NCI-H1694 treated with DMSO at 0.1 percent for 48 hours (cell line): Measurements from ENCODE around the gene NCAN.
"Not testable (repeated sequence)": the region's sequence is repeated elsewhere in the genome, so short reads cannot be mapped to it uniquely, and the experiment has no call there.

Source experiments
- DNase-seq: peaks from one replicate; lab custom pipeline; 2025; lab: John Stamatoyannopoulos, UW

Gene NCAN

DNA sequence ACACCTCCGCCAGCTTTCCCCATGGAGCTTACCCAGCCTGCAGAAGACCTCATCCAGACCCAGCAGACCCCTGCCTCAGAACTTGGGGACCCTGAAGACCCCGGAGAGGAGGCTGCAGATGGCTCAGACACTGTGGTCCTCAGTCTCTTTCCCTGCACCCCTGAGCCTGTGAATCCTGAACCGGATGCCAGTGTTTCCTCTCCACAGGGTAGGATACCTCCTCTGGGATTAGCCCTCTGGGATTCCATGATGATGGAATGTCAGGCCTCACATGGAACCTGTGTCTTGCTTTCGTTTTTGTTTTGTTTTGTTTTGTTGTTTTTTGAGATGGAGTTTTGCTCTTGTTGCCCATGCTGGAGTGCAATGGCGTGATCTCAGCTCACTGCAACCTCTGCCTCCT is 17.8 kb upstream of the NCAN start:
- no peak for DNase-seq

DNA sequence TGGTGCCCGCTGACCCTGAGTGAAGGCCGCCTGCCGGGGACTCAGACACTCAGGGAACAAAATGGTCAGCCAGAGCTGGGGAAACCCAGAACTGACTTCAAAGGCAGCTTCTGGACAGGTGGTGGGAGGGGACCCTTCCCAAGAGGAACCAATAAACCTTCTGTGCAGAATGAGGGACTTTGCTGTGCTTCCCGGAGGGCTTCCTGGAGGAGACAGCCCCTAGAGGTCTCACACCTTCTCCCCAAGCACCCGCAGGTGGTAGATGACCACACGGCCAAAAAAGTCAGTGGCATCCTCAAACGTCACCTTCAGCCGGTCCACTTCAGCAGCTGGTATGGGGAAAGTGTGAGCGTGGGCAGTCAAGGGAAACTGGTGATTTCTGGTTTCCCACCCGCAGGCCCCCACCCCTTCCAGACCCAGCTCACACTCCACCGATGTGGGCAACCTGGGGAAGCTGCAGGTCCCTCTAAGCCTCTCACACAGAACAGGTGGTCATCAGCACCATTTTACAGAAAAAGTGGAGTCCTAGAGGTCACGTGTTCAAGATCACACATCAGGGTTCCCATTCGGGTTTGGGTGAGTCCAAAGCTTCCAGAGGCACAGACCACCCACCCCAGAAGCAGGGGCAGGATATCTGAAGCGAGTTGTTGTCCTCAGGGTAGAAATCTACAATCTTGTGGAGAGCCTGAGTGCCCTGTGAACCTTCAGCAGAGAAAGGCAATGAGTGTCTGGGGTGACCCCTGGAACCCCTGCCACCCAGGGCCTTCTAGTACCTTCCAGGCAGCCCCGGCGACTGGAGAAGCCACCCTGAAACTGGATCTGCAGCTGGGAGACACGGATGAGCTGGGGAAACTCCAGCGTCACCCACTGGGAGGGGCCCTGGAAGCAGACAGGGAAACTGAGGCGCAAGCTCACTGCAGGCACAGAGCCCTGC is 9.8 kb upstream of the NCAN start:
- DNase-seq: no peak

DNA sequence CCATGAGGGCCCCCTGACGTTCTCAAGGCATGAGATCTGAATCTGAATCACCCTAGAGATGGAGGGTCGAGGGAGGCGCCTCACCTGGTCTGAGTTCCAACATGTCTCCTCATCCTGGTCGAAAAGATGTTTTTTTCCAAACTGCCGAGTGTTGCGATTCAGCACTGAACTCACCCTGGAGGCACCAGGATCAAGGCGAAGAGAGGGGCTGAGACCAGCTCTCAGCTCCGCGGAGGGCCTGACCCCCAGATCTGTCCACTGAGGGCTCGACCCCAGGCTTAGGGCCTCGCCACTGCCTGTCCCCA is 9.1 kb upstream of the NCAN start:
- no peak for DNase-seq

DNA sequence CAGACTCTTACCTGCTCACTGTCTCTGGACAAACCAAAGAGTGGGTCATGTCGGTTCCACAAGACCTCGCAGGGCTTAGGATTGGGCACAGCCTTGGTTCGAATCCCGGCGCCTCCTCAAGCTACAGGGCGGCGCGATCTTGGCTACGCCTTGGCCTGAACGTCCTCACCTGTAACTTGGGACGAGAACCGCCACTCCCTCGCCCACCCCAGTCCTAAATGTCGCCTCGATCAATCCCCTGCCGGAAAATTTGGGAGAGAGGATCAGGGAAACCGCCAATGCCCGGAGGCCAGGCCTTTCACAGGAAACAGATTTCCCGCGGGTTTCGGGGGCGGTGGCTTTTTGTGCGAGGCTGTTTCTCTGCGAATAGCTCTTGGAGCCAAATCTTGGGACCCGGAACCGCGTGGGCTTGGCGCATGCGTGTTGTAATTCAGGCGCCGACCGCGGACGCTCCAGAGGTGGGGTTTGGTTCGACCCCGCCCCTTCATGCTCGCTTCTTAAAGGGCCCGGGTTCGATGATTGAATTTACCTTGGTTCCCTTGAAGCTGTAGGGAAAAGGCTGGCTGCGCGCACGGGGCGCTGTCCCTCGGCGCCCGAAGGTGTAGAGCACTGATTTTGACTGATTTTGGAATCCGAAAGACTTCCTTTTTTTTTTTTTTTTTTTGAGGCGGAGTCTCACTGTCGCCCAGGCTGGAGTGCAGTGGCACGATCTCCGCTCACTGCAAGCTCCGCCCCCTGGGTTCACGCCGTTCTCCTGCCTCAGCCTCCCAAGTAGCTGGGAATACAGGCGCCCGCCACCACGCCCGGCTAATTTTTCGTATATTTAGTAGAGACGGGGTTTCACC is 8.5 kb upstream of the NCAN start, which contains the start of gene NR2C2AP:
Gene NR2C2AP (minus strand): TSS at position 403 of the 845 bp plus-strand sequence. CDS start 354 bp downstream, at position 49.
- DNase-seq: peak; percentile 92

- DNase-seq: no peak
Measured at GRCh38 chr19:19204181-19204580, 7.6 kb upstream of the NCAN start.

GRCh38 chr19:19205416-19206410 is 6.0 kb upstream of the NCAN start:
- no peak for DNase-seq

DNA sequence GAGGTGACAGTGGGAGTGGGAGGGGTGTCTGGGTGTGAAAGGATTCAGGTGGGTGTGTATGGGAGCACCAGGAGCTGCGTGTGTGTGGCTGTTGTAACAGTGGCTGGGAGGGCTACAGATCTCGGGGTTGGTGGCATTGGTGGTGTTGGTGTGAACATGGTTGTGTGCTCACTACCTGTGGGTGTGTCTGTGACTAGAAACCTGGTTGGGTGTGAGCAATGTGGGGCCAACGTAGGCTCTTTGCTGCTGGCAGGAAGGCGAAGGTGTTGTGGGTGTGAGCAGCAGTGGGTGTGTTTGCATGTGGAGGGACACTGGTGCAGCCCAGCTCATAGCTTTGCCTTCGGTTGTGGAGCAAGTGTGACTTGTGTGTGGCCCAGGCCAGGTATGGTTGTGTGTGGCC is 4.8 kb upstream of the NCAN start:
- DNase-seq: no peak

DNA sequence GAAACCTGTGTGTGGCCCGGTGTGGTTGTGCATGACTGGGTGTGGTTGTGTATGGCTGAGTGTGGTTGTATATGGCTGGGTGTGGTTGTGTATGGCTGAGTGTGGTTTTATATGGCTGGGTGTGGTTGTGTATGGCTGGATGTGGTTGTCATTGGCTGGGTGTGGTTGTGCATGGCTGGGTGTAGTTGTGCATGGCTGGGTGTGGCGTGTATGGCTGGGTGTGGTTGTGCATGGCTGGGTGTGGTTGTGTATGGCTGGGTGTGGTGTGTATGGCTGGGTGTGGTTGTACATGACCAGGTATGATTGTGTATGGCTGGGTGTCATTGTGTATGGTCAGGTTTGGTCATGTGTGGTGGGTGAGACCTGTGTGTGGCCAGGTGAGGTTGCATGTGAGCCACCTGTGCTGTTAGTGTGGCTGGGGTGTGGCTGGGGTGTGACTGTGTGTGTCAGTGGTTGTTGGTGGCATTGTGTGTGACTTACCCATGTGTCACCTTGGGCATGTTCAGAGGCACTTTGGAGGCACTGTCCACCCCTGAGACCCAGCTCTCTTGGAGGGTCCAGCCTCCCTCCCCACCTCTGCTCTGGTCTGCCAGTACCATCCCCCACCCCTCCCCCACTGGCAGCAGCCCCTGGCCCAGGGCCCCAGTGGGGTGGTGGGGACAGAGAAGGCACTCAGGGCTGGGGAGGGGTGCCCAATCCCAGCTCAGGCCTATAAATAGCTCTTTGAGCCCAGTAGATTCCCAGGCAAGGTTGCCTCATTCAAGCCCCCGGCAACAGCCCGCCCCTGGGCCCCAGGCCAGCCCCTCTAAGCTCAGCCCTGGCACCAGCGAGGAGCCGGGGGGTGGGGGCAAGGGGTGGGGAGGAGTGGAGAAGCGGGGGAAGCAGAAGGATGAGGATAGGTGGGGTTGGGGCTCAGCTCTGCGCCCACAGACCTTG is 3.9 kb upstream of the NCAN start:
- DNase-seq: no peak

GRCh38 chr19:19209372-19209771 is 2.4 kb upstream of the NCAN start:
- peak; percentile 12 for DNase-seq

- DNase-seq: no peak
Measured at GRCh38 chr19:19212916-19213315, 1.2 kb downstream of the NCAN start.

- DNase-seq: no peak
Measured at GRCh38 chr19:19213426-19214158, 1.8 kb downstream of the NCAN start.

DNA sequence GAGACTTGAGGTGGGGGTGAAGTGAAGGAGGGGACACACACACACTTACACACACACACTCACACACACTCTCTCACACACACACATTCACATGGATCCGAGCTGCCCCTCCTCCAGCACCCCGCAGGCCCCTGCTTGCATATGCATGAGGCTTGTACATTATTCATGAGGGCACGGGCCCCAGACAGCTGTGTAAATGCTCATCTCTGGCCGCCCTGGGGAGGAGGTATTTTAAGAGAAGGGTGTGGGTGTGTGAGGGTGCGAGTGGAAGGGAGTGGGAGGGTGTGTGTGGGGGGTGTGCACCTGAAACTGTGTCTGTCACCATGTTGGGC is 2.4 kb downstream of the NCAN start:
- no peak for DNase-seq

DNA sequence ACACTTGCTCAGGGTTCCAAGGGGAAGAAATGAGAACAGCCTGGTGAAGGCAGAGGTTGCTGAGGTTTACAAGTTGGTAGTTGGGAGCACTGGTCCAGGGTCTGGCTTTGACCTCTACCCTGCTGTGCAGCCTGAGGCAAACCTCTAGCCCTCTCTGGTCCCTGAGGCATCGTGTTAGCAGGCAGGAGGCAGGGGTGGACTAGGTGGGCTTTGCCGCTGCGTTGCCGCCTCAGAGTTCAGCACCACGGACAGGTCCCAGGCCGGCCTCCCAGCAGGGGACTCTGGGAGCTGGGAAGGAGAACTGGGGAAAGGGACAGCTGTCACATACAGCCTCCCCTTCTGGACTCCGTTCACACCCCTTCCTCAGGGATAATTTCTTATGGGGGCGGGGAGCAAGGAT is 3.1 kb downstream of the NCAN start:
- no peak for DNase-seq

- DNase-seq: no peak
Measured at GRCh38 chr19:19215792-19216191, 4.0 kb downstream of the NCAN start.

DNA sequence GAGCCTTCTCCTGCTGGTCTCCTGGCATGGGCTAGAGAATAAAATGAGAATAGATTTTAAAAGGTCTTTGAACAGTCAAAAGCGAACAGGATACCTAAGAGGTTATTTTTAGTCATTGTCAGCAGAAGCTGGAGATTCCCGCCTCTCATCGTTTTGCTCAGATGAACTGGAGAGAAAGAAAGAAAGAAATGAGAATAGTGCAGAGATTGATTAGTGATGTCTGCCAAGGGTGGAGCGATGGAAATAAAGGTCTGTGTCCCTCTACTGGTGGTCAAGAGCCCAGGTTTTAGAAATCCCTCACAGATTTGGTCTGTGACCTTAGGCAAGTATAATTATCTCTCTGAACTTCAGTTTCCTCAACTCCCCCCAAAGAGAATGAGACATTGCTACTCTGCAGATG is 5.3 kb downstream of the NCAN start:
- DNase-seq: no peak

DNA sequence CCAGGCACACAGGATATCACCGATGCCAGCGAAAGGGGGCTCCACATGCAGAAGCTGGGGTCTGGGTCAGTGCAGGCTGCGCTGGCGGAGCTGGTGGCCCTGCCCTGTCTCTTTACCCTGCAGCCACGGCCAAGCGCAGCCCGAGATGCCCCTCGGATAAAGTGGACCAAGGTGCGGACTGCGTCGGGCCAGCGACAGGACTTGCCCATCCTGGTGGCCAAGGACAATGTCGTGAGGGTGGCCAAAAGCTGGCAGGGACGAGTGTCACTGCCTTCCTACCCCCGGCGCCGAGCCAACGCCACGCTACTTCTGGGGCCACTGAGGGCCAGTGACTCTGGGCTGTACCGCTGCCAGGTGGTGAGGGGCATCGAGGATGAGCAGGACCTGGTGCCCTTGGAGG is 7.2 kb downstream of the NCAN start:
- DNase-seq: no peak

DNA sequence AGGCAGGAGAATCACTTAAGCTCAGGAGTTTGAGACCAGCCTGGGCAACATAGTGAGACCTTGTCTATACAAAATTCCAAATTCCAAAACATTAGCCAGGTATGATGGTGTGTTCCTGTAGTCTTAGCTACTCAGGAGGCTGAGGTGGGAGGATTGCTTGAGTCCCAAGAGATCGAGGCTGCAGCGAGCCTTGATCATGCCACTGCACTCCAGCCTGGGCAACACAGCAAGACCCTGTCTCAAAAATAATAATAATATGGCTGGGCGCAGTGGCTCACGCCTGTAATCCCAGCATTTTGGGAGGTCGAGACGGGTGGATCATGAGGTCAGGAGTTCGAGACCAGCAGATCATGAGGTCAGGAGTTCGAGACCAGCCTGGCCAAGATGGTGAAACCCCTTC is 9.2 kb downstream of the NCAN start:
- DNase-seq: not testable (repeated sequence)

DNA sequence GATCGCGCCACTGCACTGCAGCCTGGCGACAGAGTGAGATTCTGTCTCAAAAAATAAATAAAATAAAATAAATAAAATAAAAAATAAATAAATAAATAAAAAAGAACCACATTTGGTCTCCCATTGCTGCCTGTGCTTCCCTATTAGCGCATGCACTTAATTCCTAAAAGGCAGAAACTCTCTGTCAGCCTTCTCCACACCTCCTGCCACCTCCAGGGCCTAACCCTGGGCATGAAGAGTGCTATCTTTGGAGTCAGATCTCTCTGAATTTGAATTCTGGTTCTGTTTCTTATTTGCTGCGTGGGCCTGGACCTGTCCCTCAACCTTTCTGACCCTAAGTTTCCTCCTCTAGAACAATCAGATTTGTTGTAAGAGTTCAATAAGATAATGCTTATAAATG is 11.3 kb downstream of the NCAN start:
- no peak for DNase-seq

- no peak for DNase-seq
Measured at GRCh38 chr19:19223636-19224035, 11.9 kb downstream of the NCAN start.

DNA sequence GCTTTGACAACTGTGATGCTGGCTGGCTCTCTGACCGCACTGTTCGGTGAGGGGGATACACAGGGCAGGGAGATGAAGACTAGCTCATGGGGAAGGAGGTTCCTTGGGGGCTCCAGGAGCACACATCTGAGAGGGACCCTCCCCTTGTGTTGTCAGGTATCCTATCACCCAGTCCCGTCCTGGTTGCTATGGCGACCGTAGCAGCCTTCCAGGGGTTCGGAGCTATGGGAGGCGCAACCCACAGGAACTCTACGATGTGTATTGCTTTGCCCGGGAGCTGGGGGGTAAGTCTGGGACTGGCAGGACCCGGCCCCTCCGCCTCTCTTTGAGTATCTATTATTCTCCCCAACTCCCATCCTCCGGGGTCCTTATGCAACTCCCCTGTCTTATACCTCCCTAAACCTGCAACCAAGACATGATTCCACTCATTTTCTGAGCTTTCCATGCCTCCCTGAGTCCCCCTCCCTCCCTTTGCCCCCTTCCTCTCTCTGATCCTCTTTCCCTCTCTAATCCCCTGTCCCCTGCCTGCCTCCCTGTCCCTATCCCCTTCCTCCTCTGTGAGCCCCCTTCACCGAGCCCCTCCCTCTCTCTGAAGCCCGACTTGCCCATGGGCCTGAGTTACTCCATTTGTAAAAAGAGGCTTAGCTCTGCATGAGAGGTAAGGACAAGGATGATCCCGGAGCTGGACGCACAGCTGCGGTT is 12.5 kb downstream of the NCAN start:
- no peak for DNase-seq
